NCI-H2081 (cell line): Measurements from ENCODE around the gene GGN.
"Not testable (repeated sequence)": the region's sequence is repeated elsewhere in the genome, so short reads cannot be mapped to it uniquely, and the experiment has no call there.

Source experiments
- DNase-seq, 2 experiments: peaks; one replicate each; lab custom pipeline; 2025; lab: John Stamatoyannopoulos, UW

The GGN gene

DNA sequence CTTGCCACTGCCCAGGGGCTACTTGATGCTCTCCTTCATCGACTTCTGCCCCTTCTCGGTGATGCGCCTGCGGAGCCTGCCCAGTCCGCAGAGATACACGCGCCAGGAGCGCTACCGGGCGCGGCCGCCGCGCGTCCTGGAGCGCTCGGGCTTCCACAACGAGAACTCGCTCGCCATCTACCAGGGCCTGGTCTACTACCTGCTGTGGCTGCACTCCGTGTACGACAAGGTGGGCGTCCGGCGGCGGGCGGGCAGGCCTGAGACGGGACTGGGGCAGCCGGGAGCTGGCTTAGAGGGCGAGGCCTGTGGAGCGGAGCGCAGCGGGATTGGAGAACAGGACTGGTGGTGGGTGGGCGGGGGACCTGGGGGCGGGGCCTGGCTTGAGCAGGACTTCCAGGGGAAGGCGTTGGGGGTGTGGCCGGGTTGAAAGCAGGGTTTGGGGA is 26.2 kb downstream of the GGN start:
- peak; percentile 61 to 64 for DNase-seq

DNA sequence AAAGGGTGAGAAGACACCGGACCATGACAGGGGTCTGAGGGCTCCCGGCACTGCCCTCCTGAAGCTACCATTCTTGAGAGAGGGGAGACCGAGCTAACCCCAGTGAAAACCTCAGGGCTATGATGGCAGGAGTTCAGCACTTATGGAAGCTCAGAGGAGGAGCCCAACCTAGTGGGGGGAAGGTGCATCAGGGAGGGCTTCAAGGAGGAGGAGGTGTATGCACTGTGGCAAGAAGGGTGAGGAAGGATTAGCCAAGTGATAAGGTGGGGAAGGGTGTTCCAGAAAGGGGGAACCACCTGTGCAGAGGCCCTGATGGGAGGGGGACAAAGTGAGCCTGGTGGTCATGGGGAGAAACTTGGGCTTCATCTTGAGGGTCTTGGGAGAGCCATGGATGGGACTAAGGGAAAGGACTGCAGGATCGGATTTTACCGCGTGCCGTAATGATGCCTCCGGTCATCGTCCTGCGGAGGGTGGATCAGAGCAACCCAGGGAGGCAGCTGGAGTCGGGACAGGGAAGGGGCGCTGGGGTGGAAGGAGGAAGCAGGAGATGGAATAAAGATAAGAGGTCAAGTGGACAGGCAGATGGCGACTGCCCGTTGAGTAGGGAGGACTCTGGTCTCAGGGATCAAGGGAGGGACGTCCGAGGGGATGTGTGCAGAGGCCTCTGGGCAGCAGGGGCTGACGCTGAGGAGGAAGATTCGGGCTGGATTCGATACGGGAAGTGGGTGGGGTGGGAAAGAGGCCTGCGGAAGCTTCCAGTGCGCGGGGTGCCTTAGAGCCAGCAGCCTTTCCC is 26.8 kb downstream of the GGN start:
- no peak for DNase-seq

DNA sequence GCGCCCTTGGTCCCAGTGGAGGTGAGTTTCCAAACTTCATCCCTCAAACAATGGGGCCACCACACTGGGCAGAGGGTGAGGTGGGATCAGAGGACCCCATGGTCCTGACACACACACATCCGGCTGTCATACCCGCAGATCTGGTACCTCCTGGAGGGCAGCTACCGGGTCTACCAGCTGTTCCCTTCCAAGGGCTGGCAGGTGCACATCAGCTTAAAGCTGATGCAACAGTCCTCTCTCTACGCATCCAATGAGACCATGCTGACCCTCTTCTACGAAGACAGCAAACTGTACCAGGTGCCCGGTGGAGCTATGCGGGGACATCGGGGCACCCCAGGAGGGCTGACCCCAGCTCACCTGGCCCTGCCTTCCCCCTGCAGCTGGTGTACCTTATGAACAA is 27.5 kb downstream of the GGN start:
- no peak for DNase-seq

DNA sequence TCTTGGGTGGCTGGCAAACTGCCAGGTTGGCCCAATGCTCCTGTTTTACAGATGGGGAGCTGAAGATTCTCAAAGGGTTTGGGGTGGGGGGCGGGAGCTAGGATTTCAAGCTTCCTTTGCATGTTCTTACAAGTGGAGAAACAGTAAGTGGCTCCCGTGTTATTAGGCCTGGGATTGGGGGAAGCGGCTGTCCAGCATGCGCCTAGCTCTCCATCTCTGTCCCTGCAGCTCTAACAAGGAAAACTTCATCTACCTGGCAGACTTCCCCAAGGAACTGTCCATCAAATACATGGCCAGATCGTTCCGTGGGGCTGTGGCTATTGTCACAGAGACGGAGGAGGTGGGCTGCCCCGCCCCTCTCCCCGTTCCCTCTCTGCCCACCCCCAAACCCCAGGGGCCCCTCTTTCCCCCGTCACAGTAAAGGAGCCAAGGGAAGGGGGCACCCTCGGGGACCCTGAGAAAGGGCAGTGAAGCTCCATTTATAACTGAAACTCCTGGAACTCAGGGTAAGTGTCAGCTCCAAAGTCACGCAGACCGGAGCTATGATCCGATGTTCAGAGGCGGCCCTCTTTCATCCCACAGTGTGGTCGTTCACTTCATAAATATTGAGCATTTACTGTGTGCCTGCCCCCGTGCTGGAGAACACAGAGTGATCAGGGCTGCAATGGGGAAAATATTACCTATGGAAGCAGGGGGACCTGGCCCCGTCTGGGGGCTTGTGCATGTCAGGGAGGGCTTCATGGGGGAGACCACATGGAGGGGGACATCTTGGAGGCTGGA is 28.4 kb downstream of the GGN start:
- DNase-seq = no peak

DNA sequence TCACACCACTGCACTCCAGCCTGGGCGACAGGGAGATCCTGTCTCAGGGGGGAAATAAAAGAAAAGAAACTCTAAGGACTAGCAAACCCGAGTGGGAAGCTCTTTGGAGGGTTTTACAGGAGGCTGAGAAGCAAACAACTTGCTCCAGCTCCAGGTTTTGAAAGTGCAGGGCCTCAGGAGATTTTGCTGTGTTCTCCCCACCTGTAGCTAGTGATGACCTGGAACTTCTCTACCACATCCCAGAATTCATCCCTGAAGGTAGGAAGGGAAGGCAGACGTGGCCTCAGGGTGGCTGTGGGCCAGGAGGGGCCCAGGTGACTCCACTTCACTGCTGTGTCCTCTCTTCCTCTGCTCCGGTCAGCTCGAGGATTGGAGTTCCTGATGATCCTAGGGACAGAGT is 29.8 kb downstream of the GGN start:
- no peak for DNase-seq

DNA sequence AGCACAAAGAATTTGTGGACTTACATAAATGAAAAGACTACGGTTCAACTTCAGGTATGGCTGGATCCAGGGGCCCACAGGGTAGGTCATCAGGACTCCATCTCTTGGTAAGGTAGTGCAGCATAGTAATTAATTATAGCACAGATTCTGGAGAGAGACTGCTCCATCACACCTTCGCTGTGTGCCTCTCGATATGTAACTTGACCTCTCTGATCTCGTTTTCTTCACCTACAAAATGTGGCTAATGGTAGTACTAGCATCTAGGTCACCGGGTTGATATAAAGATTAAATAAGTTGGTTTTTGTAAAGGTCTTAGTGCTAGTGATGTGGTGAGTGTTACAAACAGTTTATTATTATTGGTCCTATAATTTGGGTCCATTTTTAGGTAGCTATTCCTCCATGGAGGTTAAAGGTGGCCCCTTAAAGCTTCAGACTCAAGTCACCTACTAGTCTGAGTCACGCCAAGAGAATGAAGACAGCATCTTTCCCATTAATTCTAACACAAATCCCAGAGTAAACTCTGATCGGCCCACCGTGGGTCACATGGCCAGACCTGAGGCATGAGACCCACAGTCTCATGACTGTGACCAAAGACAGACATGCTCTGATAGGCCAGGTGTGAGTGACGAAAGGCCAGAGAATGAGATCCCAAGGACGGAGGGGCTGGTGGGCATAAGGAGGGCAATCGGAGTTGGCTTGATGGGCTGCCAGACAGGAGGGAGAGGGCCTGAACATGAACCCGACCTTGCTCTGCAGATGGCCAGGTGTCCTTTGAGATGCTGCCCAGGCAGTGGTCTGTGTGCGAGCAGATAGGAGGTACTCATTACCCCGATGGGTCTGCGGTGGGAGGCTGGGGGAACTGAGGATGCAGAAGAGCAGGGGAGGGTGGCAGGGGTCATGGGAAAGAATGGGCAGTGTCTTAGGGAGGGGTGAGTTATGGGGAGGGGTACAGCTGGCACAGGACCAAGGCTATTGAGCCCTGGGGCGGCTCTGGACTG is 31.8 kb downstream of the GGN start:
- DNase-seq = no peak

DNA sequence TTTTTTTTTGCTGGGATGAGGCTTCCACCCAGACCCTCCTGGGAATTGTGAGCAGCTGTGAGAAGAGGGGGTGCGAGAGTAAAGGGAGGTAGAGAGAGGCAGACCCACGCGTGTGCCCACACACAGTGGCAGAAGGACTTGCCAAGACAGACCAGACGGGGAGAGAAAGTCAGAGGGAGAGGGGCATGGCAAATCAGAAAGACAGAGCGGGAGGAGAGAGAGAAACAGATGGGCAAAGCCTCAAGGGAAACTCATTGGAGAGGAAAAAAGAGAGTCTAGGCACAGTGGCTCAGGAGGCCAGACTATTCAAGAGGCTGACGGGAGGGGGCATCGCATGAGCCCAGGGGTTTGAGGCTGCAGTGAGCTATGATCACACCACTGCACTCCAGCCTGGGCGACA is 35.2 kb downstream of the GGN start:
- no peak for DNase-seq

DNA sequence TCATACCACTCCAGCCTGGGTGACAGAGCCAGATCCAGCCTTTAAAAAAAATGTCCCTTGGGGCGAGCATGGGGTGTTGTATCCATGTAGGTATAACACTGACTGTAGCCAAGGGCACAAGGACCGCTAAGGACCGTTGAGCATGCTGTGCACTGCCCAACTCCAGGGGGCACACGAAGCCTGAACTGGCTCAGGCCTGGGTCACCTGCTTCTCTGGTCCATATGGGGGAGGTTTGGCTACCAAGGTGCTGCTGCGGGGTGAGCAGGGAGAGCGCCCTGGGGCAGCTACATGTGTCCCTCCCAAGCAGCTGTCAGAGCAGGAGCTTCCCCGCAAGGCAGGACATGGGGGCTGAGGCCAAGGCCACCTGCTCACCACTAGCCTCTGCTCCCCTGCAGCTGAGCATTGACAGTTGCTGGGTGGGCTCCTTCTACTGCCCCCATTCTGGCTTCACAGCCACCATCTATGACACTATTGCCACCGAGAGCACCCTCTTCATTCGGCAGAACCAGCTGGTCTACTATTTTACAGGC is 35.9 kb downstream of the GGN start:
- no peak for DNase-seq

DNA sequence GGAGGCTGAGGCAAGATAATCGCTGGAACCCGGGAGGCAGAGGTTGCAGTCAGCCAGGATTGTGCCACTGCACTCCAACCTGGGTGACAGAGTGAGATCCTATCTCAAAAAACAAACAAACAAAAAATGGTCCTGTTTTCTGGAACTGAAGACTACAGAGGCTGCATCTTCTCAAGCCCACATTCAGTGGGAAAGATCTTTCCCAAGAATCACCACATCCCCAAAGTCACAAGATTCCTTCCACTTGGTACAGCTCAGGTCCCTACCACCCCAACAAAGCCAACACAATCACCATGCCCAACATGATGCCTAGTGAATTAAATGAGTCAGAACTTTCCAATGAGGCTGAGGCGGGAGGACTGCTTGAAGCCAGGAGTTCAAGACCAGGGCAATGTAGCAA is 37.0 kb downstream of the GGN start:
- DNase-seq = no peak

DNA sequence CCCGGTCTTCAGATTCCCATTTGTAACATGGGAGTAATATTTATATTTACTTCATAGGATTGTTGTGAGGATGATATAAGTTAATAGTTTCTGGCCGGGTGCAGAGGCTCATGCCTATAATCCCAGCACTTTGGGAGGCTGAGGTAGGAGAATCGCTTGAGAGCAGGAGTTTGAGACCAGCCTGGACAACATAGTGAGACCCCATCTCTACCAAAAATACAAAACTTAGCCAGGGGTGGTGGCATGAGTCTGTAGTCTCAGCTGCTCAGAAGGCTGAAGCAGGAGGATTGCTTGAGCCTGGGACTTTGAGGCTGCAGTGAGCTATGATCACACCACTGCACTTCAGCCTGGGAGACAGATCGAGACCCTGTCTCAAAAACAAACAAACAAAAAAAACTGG is 41.0 kb downstream of the GGN start:
- DNase-seq = no peak

DNA sequence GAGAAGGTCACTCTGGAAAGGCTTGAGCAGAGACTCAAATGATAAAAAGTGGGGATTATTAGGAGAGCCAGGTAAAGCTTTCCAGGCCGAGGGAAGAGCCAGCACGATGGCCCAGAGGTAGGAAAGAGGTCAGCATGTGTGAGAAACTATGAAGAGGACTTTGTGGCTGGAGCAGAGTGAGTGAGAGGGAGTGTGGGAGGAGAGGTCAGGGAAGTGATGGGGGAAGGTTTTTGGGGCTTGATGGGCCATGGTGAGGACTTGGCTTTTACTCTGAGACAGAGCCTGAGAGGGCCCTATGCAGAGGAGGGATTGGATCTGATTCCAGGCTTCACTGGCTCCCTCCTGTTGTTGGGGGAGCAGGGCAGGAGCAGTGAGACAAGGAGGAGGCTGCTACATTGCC is 46.9 kb downstream of the GGN start:
- no peak for DNase-seq

DNA sequence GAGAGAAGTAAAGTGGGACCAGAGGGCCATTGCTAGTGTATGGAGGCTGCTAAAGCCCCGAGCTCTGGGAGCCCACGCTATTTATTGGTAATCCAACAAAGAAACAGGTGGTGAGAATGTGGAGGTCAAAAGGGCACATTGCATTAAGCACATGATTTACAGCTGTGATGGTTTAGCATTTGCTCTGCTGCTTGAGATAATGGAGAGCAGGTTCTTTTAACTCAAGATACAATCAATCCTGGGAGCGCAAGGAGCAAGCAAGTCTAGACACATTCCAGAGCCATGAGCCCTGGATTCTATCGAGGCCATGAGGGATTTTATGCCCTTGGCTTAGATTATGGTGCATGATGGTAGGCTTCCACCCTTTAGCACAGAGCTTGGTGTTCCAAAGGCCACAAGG is 48.8 kb downstream of the GGN start:
- not testable (repeated sequence) for DNase-seq

DNA sequence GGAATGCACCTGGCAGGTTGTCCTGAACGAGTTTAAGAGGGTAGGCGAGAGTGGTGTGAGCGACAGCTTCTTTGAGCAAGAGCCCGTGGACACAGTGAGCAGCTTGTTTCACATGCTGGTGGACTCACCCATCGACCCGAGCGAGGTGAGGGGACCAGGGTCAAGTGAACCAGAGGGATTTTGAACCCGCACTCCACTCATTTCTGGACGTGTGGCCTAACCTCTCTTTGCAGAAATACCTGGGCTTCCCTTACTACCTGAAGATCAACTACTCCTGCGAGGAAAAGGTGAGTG is 50.5 kb downstream of the GGN start:
- DNase-seq = no peak

DNA sequence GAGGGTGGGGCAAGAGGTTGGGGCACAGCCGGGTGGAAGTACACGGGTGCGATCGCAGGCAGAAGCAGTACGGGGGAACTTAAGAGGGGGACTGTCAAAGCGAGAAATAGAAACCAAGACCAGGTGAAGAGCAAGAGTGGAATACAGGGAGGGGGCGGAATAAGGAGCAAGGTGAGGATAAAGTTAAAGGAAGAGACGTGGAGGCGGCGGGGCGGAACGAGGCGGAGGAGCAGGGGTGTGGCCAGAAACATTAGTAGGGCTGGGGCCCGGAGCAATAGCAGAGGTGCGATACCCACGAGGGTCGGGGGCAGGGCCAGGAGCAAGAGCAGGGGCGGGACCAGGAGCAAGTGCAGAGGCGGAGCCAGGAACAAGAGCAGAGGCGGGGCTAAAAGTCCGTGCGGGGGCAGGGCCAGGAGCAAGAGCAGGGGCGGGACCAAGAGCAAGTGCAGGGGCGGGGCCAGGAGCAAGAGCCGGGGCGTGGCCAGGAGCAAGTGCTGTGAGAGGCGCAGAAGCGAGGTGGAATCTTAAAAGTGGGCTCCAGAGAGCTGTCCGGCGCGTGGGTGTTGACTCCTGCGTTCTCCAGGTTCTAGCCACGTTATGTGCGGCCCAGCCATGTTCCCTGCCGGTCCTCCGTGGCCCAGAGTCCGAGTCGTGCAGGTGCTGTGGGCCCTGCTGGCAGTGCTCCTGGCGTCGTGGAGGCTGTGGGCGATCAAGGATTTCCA is 51.0 kb downstream of the GGN start:
- DNase-seq = peak; percentile 80 to 90

DNA sequence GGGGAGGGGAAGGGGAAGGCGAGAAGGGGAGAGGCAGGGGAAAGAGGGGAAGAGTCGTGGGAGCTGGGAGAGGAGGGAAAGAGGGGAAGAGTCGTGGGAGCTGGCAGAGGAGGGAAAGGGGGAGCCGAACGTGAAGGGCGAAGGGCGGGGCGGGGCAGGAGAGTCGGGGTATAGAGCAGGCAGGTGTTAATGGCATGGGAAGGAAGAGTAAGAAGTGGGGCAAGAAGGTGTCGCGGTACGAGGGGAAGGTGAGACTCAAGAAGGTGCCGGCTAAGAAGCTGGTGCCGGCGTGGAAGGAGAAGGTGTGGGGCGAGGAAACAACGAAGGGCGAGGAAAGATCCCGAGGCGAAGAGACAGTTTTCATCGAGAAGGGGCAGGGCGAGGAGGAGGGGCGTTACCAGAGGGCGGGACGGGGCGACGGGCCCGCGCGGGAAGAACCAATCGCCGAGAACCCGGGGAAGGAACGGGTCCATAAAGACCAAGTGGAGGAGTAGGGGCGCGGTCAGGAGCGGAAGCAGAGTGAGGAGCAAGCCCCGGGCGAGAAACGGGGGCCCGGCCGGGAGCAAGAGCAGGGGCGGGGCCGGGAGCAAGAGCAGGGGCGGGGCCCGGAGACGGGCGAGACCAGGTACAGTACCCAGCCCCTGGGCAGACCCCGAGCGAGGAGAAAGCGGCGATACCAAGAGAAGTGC is 51.7 kb downstream of the GGN start:
- DNase-seq = peak; percentile 91 to 92
